GF-D8 (cell line): ENCODE data around the gene HEG1.

Experiments used
- DNase-seq: peaks from one replicate; lab custom pipeline; 2025; lab: John Stamatoyannopoulos, UW

The HEG1 gene

GRCh38 chr3:125010393-125010792, 45.4 kb downstream of the HEG1 start:
- no peak for DNase-seq

GRCh38 chr3:125008766-125009165, 47.0 kb downstream of the HEG1 start:
- DNase-seq: no peak

GRCh38 chr3:125006291-125006731, 49.5 kb downstream of the HEG1 start:
- no peak for DNase-seq

GRCh38 chr3:125005676-125006075, 50.1 kb downstream of the HEG1 start:
- no peak for DNase-seq

- DNase-seq: no peak
Measured at GRCh38 chr3:125005222-125005621, 50.6 kb downstream of the HEG1 start.

- DNase-seq: no peak
Measured at GRCh38 chr3:125003859-125004595, 51.8 kb downstream of the HEG1 start.

GRCh38 chr3:125003369-125003853, 52.4 kb downstream of the HEG1 start:
- DNase-seq: no peak

- DNase-seq: no peak
Measured at GRCh38 chr3:125002414-125003368, 53.1 kb downstream of the HEG1 start.

- DNase-seq: no peak
Measured at GRCh38 chr3:125001557-125002413, 54.0 kb downstream of the HEG1 start.

- DNase-seq: no peak
Measured at GRCh38 chr3:125000661-125001060, 55.1 kb downstream of the HEG1 start.

GRCh38 chr3:124999897-125000435, 55.8 kb downstream of the HEG1 start:
- no peak for DNase-seq

GRCh38 chr3:124999317-124999716, 56.5 kb downstream of the HEG1 start:
- DNase-seq: no peak

- DNase-seq: no peak
Measured at GRCh38 chr3:124998247-124998630, 57.6 kb downstream of the HEG1 start.

GRCh38 chr3:124997303-124998246, 58.2 kb downstream of the HEG1 start:
- DNase-seq: no peak

GRCh38 chr3:124995460-124995994, 60.3 kb downstream of the HEG1 start:
- DNase-seq: no peak

- no peak for DNase-seq
Measured at GRCh38 chr3:124993466-124993865, 62.3 kb downstream of the HEG1 start.

- no peak for DNase-seq
Measured at GRCh38 chr3:124992041-124992440, 63.8 kb downstream of the HEG1 start.

- no peak for DNase-seq
Measured at GRCh38 chr3:124986192-124987143, 69.3 kb downstream of the HEG1 start.

- DNase-seq: no peak
Measured at GRCh38 chr3:124985349-124985748, 70.4 kb downstream of the HEG1 start.
